HepG2 (cell line): ENCODE data around the gene FAM222B. TPM values are rescaled to one million over a fixed set of nuclear protein-coding genes. Genes with fewer than 3 reads are reported as not detected.

Experiments
- ARID2 ChIP-seq: sonication (generic); formaldehyde crosslinking; IDR thresholded peaks from 2 replicates; pipeline ENCODE4 v1.8.1; 2022; ENCODE audit warnings: mild to moderate bottlenecking, missing genetic modification reagents, borderline replicate concordance
- ASH2L ChIP-seq: fragments of 300-600, 200-600 bp; sonication (generic); IDR thresholded peaks from 2 replicates; pipeline ENCODE4 v1.7.0; 2017; ENCODE audit warnings: low read depth, mild to moderate bottlenecking, moderate library complexity, mixed read lengths, low read length; ENCODE audit not compliant: insufficient read length
- BCLAF1 ChIP-seq: fragments of 450-650 bp; IDR thresholded peaks from 2 replicates; pipeline ENCODE4 v1.6.1; 2017; ENCODE audit warnings: mild to moderate bottlenecking
- MBNL3 ChIP-seq: fragments of 250-450 bp; sonication (Bioruptor Pico); conservative IDR thresholded peaks from 2 replicates; pipeline ENCODE4 v1.8.0; 2022; ENCODE audit warnings: mild to moderate bottlenecking, inconsistent platforms
- NFIC ChIP-seq: IDR thresholded peaks from 2 replicates; pipeline ENCODE4 v1.6.1; 2012; ENCODE audit warnings: mild to moderate bottlenecking, low read length, inconsistent platforms
- PHF8 ChIP-seq: sonication (generic); formaldehyde crosslinking; IDR thresholded peaks from 2 replicates; pipeline ENCODE4 v1.5.0; 2020; ENCODE audit warnings: missing genetic modification reagents
- REXO4 ChIP-seq: sonication (generic); formaldehyde crosslinking; IDR thresholded peaks from 2 replicates; pipeline ENCODE4 v1.8.0; 2022; ENCODE audit warnings: missing genetic modification reagents, mild to moderate bottlenecking, borderline replicate concordance
- SKIL ChIP-seq: sonication (generic); formaldehyde crosslinking; IDR thresholded peaks from 2 replicates; pipeline ENCODE4 v1.8.0; 2022; ENCODE audit warnings: missing genetic modification reagents, mild to moderate bottlenecking, moderate library complexity, borderline replicate concordance
- ZBTB10 ChIP-seq: sonication (generic); formaldehyde crosslinking; IDR thresholded peaks from 2 replicates; pipeline ENCODE4 v1.4.0; 2020; ENCODE audit warnings: missing genetic modification reagents, borderline replicate concordance
- ZBTB39 ChIP-seq: sonication (generic); formaldehyde crosslinking; IDR thresholded peaks from 2 replicates; pipeline ENCODE4 v1.5.0; 2020; ENCODE audit warnings: missing genetic modification reagents
- ZBTB7A ChIP-seq: sonication (generic); formaldehyde crosslinking; IDR thresholded peaks from 2 replicates; pipeline ENCODE4 v1.8.0; 2022; ENCODE audit warnings: mild to moderate bottlenecking, missing genetic modification reagents
- ZNF12 ChIP-seq: sonication (generic); formaldehyde crosslinking; IDR thresholded peaks from 2 replicates; pipeline ENCODE4 v1.5.0; 2020; ENCODE audit warnings: missing genetic modification reagents
- ZNF576 ChIP-seq: sonication (generic); formaldehyde crosslinking; IDR thresholded peaks from 2 replicates; pipeline ENCODE4 v1.4.0; 2020; ENCODE audit warnings: mild to moderate bottlenecking, missing genetic modification reagents
- ZNF597 ChIP-seq: sonication (generic); formaldehyde crosslinking; IDR thresholded peaks from 2 replicates; pipeline ENCODE4 v1.5.0; 2020; ENCODE audit warnings: missing genetic modification reagents
- ZNF816 ChIP-seq: sonication (generic); formaldehyde crosslinking; IDR thresholded peaks from 2 replicates; pipeline ENCODE4 v1.8.0; 2022; ENCODE audit warnings: missing genetic modification reagents, mild to moderate bottlenecking, borderline replicate concordance
- ZSCAN21 ChIP-seq: sonication (generic); formaldehyde crosslinking; IDR thresholded peaks from 2 replicates; pipeline ENCODE4 v1.8.0; 2022; ENCODE audit warnings: mild to moderate bottlenecking, missing genetic modification reagents, moderate library complexity, borderline replicate concordance
- polyA plus RNA-seq, 8 experiments: library from polyadenylated mRNA; depleted of rRNA in 3 of 8; stranded (reverse) in 7 of 8; unstranded in 1 of 8; fragments of >200 nt; fragmentation: Illumina TruSeq in 4 of 8; extraction: Trizol in 4 of 8; gene quantifications; 2 replicates each; pipeline versions ENCODE4 v1.2.1 to v1.2.3, GENCODE V29; 2011 to 2016; ENCODE audit warnings: low read depth in 4 of 8, missing spikeins in 1 of 8, mixed read lengths in 1 of 8; ENCODE audit not compliant: insufficient read depth in 1 of 8
- total RNA-seq, 5 experiments: library from RNA; depleted of rRNA; stranded (reverse); fragments of >200 nt; fragmentation: Illumina TruSeq; extraction: Trizol; gene quantifications; 2 replicates each; pipeline ENCODE4 v1.2.3, GENCODE V29; 2016; ENCODE audit warnings: low read depth in 1 of 5

FAM222B gene
- total and polyA plus RNA-seq, 2 of the 13 experiments (the other 11 are each of a cell fraction or from before 2014, with no cell fraction given), result 3.5 to 7.3 TPM

- TF ChIP-seq BCLAF1, result no peak
- TF ChIP-seq ZNF576, result no peak
- TF ChIP-seq PHF8, result no peak; the same call in 1 of the 2 replicates
- no peak for TF ChIP-seq ZNF597 (CRISPR knock-in tag)
- TF ChIP-seq NFIC, result no peak
- no peak for TF ChIP-seq MBNL3 (CRISPR knock-in tag)
- TF ChIP-seq ASH2L, result no peak
- TF ChIP-seq ZBTB7A (CRISPR knock-in tag), result no peak
- no peak for TF ChIP-seq ZNF12
- TF ChIP-seq ZBTB39, result no peak
- no peak for TF ChIP-seq REXO4
- TF ChIP-seq ARID2 (CRISPR knock-in tag), result no peak
- no peak for TF ChIP-seq ZNF816 (CRISPR knock-in tag)
- no peak for TF ChIP-seq ZBTB10 (CRISPR knock-in tag)
- no peak for TF ChIP-seq SKIL (CRISPR knock-in tag)
- no peak; the same call in 1 of the 2 replicates for TF ChIP-seq ZSCAN21 (CRISPR knock-in tag)
Observed at GRCh38 chr17:28726627-28727491, 115.7 kb downstream of the FAM222B start (continued).
